Activated CD4-positive, alpha-beta T cell treated with anti-CD3 and anti-CD28 coated beads, Interleukin-2, amount 10 ng/mL, durations not matched to agents 7 days and 5 days (primary cell): Measurements from ENCODE around the gene ZMIZ1. TPM values are rescaled to one million over a fixed set of nuclear protein-coding genes. Genes with fewer than 3 reads are reported as not detected.
A peak's percentile ranks its signal among the peaks of the same experiment; 100 is the strongest.

ENCODE experiments used
- CTCF ChIA-PET: fragments of 350-600 bp; sonication (Branson Sonifier 250); formaldehyde crosslinking; loops from one replicate; lab custom pipeline; 2021; ENCODE audit warnings: antibody characterized with exemption; lab: Charles Lee
- POLR2A ChIA-PET: fragments of 350-600 bp; sonication (Branson Sonifier 250); formaldehyde crosslinking; loops from one replicate; lab custom pipeline; 2021; ENCODE audit warnings: antibody characterized with exemption; lab: Charles Lee
- DNase-seq: peaks from one replicate; pipeline ENCODE4 v3.0.0-alpha.2; 2020
- H3K27ac Mint-ChIP-seq: one replicate; pipeline ENCODE4 v1.8.0; 2021; ENCODE audit warnings: mild to moderate bottlenecking, moderate library complexity, mixed read lengths
- H3K27me3 Mint-ChIP-seq: one replicate; pipeline ENCODE4 v1.8.0; 2021; ENCODE audit warnings: mixed read lengths
- H3K36me3 Mint-ChIP-seq: one replicate; pipeline ENCODE4 v1.8.0; 2021; ENCODE audit warnings: low read depth, mixed read lengths
- H3K4me1 Mint-ChIP-seq: one replicate; pipeline ENCODE4 v1.8.0; 2021; ENCODE audit warnings: mixed read lengths
- H3K4me3 Mint-ChIP-seq: one replicate; pipeline ENCODE4 v1.8.0; 2021; ENCODE audit warnings: mild to moderate bottlenecking, moderate library complexity, mixed read lengths
- H3K9me3 Mint-ChIP-seq: one replicate; pipeline ENCODE4 v1.8.0; 2021; ENCODE audit warnings: mixed read lengths
- total RNA-seq, 2 experiments: library from RNA; stranded (reverse); gene quantifications; one replicate each; pipeline ENCODE4 v1.2.3, GENCODE V29; 2021

The ZMIZ1 gene
- total RNA-seq, 2 experiments from 2014 or later: 27.8 to 31.5 TPM

GRCh38 chr10:79149662-79150443 is 81.1 kb downstream of the ZMIZ1 start:
- POLR2A ChIA-PET: no interaction called here
- H3K27me3 Mint-ChIP-seq: no peaks in the 10 kb centered on the region
- peak; percentile 63 for DNase-seq
- peaks cover 1% of the 10 kb centered on the region for H3K36me3 Mint-ChIP-seq
- H3K9me3 Mint-ChIP-seq: no peaks in the 10 kb centered on the region
- peak overlapping the region; percentile 89 for H3K27ac Mint-ChIP-seq
- H3K4me3 Mint-ChIP-seq: no peak overlapping the region
- peaks cover 63% of the 10 kb centered on the region for H3K4me1 Mint-ChIP-seq
- CTCF ChIA-PET: interaction anchor here (1.2 to 1.7 kb wide), 3 partner anchors 13 to 80 kb away, joined by 3 to 5 read pairs (median 3); no protein-coding TSS in a partner anchor

- H3K27me3 Mint-ChIP-seq: no peaks in the 10 kb centered on the region
- H3K27ac Mint-ChIP-seq: peak overlapping the region; percentile 89
- H3K4me3 Mint-ChIP-seq: no peak overlapping the region
- H3K36me3 Mint-ChIP-seq: no peaks in the 10 kb centered on the region
- H3K9me3 Mint-ChIP-seq: no peaks in the 10 kb centered on the region
- H3K4me1 Mint-ChIP-seq: peaks cover 58% of the 10 kb centered on the region
- no peak for DNase-seq
- POLR2A ChIA-PET: no interaction called here
- CTCF ChIA-PET: interaction anchor here (0.8 to 1.7 kb wide), 3 partner anchors 12 to 20 kb away, joined by 3 to 5 read pairs (median 3); no protein-coding TSS in a partner anchor
Observed at GRCh38 chr10:79150444-79150754, 81.6 kb downstream of the ZMIZ1 start.

GRCh38 chr10:79152423-79152817 is 83.7 kb downstream of the ZMIZ1 start:
- ChIA-PET CTCF (interaction anchor here (1.0 kb wide), 1 partner anchor 11 kb away, joined by 4 read pairs; no protein-coding TSS in a partner anchor), POLR2A (interaction anchor here (0.6 kb wide), 1 partner anchor 22 kb away, joined by 4 read pairs; no protein-coding TSS in a partner anchor)
- Mint-ChIP-seq H3K27ac (peak overlapping the region; percentile 46), H3K36me3 (no peaks in the 10 kb centered on the region), H3K9me3 (no peaks in the 10 kb centered on the region), H3K4me3 (no peak overlapping the region), H3K4me1 (peaks cover 39% of the 10 kb centered on the region), H3K27me3 (no peaks in the 10 kb centered on the region)
- DNase-seq: no peak

GRCh38 chr10:79153745-79154144 is 85.0 kb downstream of the ZMIZ1 start:
- CTCF ChIA-PET: interaction anchor here (1.1 kb wide), 1 partner anchor 15 kb away, joined by 3 read pairs; no protein-coding TSS in a partner anchor
- no peak for DNase-seq
- Mint-ChIP-seq H3K27me3 (no peaks in the 10 kb centered on the region), H3K4me1 (peaks cover 27% of the 10 kb centered on the region), H3K4me3 (no peak overlapping the region), H3K27ac (no peak overlapping the region), H3K36me3 (no peaks in the 10 kb centered on the region), H3K9me3 (no peaks in the 10 kb centered on the region)
- POLR2A ChIA-PET: no interaction called here

GRCh38 chr10:79155301-79156081 is 86.7 kb downstream of the ZMIZ1 start:
- Mint-ChIP-seq H3K27me3 (no peaks in the 10 kb centered on the region), H3K4me3 (no peak overlapping the region), H3K4me1 (peaks cover 10% of the 10 kb centered on the region), H3K27ac (no peak overlapping the region), H3K9me3 (no peaks in the 10 kb centered on the region), H3K36me3 (no peaks in the 10 kb centered on the region)
- DNase-seq: no peak
- ChIA-PET POLR2A (no interaction called here), CTCF (interaction anchor here (1.0 kb wide), 1 partner anchor 84 kb away, joined by 3 read pairs; no protein-coding TSS in a partner anchor)

GRCh38 chr10:79156334-79157274 is 87.8 kb downstream of the ZMIZ1 start:
- Mint-ChIP-seq H3K4me1 (peaks cover 4% of the 10 kb centered on the region), H3K9me3 (no peaks in the 10 kb centered on the region), H3K36me3 (no peaks in the 10 kb centered on the region), H3K27me3 (no peaks in the 10 kb centered on the region), H3K27ac (peak overlapping the region; percentile 51), H3K4me3 (no peak overlapping the region)
- ChIA-PET POLR2A (no interaction called here), CTCF (interaction anchor here (0.6 to 1.3 kb wide), 4 partner anchors 37 to 198 kb away, joined by 3 read pairs; no protein-coding TSS in a partner anchor)
- DNase-seq: no peak

- no peak for DNase-seq
- H3K9me3 Mint-ChIP-seq: no peaks in the 10 kb centered on the region
- no peak overlapping the region for H3K27ac Mint-ChIP-seq
- ChIA-PET CTCF (interaction anchor here (0.8 to 1.4 kb wide), 3 partner anchors 8 to 36 kb away, joined by 3 read pairs; no protein-coding TSS in a partner anchor), POLR2A (no interaction called here)
- no peaks in the 10 kb centered on the region for H3K36me3 Mint-ChIP-seq
- H3K27me3 Mint-ChIP-seq: no peaks in the 10 kb centered on the region
- no peak overlapping the region for H3K4me3 Mint-ChIP-seq
- H3K4me1 Mint-ChIP-seq: no peaks in the 10 kb centered on the region
Observed at GRCh38 chr10:79158004-79158340, 89.2 kb downstream of the ZMIZ1 start.

GRCh38 chr10:79158402-79159097 is 89.8 kb downstream of the ZMIZ1 start:
- no peaks in the 10 kb centered on the region for H3K36me3 Mint-ChIP-seq
- CTCF ChIA-PET: interaction anchor here (0.8 to 1.4 kb wide), 2 partner anchors 8 to 15 kb away, joined by 3 read pairs; no protein-coding TSS in a partner anchor
- H3K27ac Mint-ChIP-seq: no peak overlapping the region
- POLR2A ChIA-PET: no interaction called here
- H3K4me1 Mint-ChIP-seq: no peaks in the 10 kb centered on the region
- DNase-seq: no peak
- H3K4me3 Mint-ChIP-seq: no peak overlapping the region
- H3K9me3 Mint-ChIP-seq: no peaks in the 10 kb centered on the region
- no peaks in the 10 kb centered on the region for H3K27me3 Mint-ChIP-seq

- Mint-ChIP-seq H3K27ac (no peak overlapping the region), H3K36me3 (no peaks in the 10 kb centered on the region), H3K4me3 (no peak overlapping the region), H3K9me3 (no peaks in the 10 kb centered on the region), H3K4me1 (no peaks in the 10 kb centered on the region), H3K27me3 (no peaks in the 10 kb centered on the region)
- ChIA-PET POLR2A (no interaction called here), CTCF (no interaction called here)
- DNase-seq: no peak
Observed at GRCh38 chr10:79159141-79159651, 90.4 kb downstream of the ZMIZ1 start.

- POLR2A ChIA-PET: no interaction called here
- no peak overlapping the region for H3K27ac Mint-ChIP-seq
- no peak overlapping the region for H3K4me3 Mint-ChIP-seq
- H3K36me3 Mint-ChIP-seq: no peaks in the 10 kb centered on the region
- H3K4me1 Mint-ChIP-seq: no peaks in the 10 kb centered on the region
- no peaks in the 10 kb centered on the region for H3K27me3 Mint-ChIP-seq
- DNase-seq: no peak
- CTCF ChIA-PET: no interaction called here
- H3K9me3 Mint-ChIP-seq: no peaks in the 10 kb centered on the region
Observed at GRCh38 chr10:79159785-79160184, 91.0 kb downstream of the ZMIZ1 start.

- ChIA-PET CTCF (interaction anchor here (0.9 kb wide), 1 partner anchor 35 kb away, joined by 4 read pairs; no protein-coding TSS in a partner anchor), POLR2A (interaction anchor here (0.5 kb wide), 1 partner anchor 1637 kb away, joined by 3 read pairs; no protein-coding TSS in a partner anchor)
- Mint-ChIP-seq H3K9me3 (no peaks in the 10 kb centered on the region), H3K27ac (no peak overlapping the region), H3K36me3 (no peaks in the 10 kb centered on the region), H3K4me3 (no peak overlapping the region), H3K27me3 (no peaks in the 10 kb centered on the region), H3K4me1 (no peaks in the 10 kb centered on the region)
- DNase-seq: no peak
Observed at GRCh38 chr10:79160191-79160590, 91.4 kb downstream of the ZMIZ1 start.
